ENCODE results near the gene SASH1. TPM values are rescaled to one million over a fixed set of nuclear protein-coding genes. Genes with fewer than 3 reads are reported as not detected.

Gene SASH1
- total RNA-seq, 1 donor from 2014 or later = 15.5 TPM

GRCh38 chr6:148423133-148423532, 80.5 kb downstream of the SASH1 start:
- Mint-ChIP-seq H3K27ac (ENCODE audit: unreplicated experiment) (no peak overlapping the region), H3K27me3 (ENCODE audit: low read depth, unreplicated experiment) (no peaks in the 10 kb centered on the region), H3K4me3 (ENCODE audit: unreplicated experiment) (no peak overlapping the region), H3K4me1 (ENCODE audit: low read depth, unreplicated experiment) (peaks cover 7% of the 10 kb centered on the region), H3K36me3 (ENCODE audit: low read depth, unreplicated experiment) (no peaks in the 10 kb centered on the region), H3K9me3 (ENCODE audit: unreplicated experiment) (no peaks in the 10 kb centered on the region)
- Histone ChIP-seq H3K4me2 (ENCODE audit: low read length) (no peak overlapping the region), H3K27ac (ENCODE audit: low read depth, low read length) (no peak overlapping the region), H4K20me1 (ENCODE audit: insufficient read depth, low read length) (no peaks in the 10 kb centered on the region), H3K36me3 (ENCODE audit: insufficient read depth, low read length) (no peaks in the 10 kb centered on the region), H3K9ac (ENCODE audit: low read length) (no peak overlapping the region), H3K4me3 (ENCODE audit: insufficient read depth, low read depth, low read length) (no peak overlapping the region), H3K79me2 (ENCODE audit: insufficient read depth, low read length) (no peaks in the 10 kb centered on the region), H2AFZ (ENCODE audit: low read depth, low read length) (no peak overlapping the region), H3K9me3 (ENCODE audit: insufficient read depth, low read depth, low read length) (no peaks in the 10 kb centered on the region), H3K4me1 (ENCODE audit: insufficient read depth, low read length) (no peaks in the 10 kb centered on the region), H3K27me3 (ENCODE audit: insufficient read depth, low read length) (no peaks in the 10 kb centered on the region)
- DNase-seq (ENCODE audit: low read depth) = no peak
- FAIRE-seq = no peak
- no peak for TF ChIP-seq EZH2 (IDR thresholded peaks at IDR 0.05; ENCODE audit: insufficient read depth, low read length)
- TF ChIP-seq CTCF (IDR thresholded peaks at IDR 0.05; ENCODE audit: insufficient read depth, low read depth, low read length) = no peak

- Histone ChIP-seq H2AFZ (ENCODE audit: low read depth, low read length) (no peak overlapping the region), H3K79me2 (ENCODE audit: insufficient read depth, low read length) (no peaks in the 10 kb centered on the region), H3K36me3 (ENCODE audit: insufficient read depth, low read length) (no peaks in the 10 kb centered on the region), H3K9ac (ENCODE audit: low read length) (no peak overlapping the region), H3K4me1 (ENCODE audit: insufficient read depth, low read length) (no peaks in the 10 kb centered on the region), H3K27ac (ENCODE audit: low read depth, low read length) (no peak overlapping the region), H3K4me2 (ENCODE audit: low read length) (no peak overlapping the region), H3K27me3 (ENCODE audit: insufficient read depth, low read length) (no peaks in the 10 kb centered on the region), H4K20me1 (ENCODE audit: insufficient read depth, low read length) (no peaks in the 10 kb centered on the region), H3K4me3 (ENCODE audit: insufficient read depth, low read depth, low read length) (no peak overlapping the region), H3K9me3 (ENCODE audit: insufficient read depth, low read depth, low read length) (no peaks in the 10 kb centered on the region)
- DNase-seq (ENCODE audit: low read depth) = no peak
- H3K4me3 Mint-ChIP-seq (ENCODE audit: unreplicated experiment) = no peak overlapping the region
- no peaks in the 10 kb centered on the region for H3K9me3 Mint-ChIP-seq (ENCODE audit: unreplicated experiment)
- H3K36me3 Mint-ChIP-seq (ENCODE audit: low read depth, unreplicated experiment) = no peaks in the 10 kb centered on the region
- TF ChIP-seq CTCF (IDR thresholded peaks at IDR 0.05; ENCODE audit: insufficient read depth, low read depth, low read length) (no peak), EZH2 (IDR thresholded peaks at IDR 0.05; ENCODE audit: insufficient read depth, low read length) (no peak)
- no peak overlapping the region for H3K27ac Mint-ChIP-seq (ENCODE audit: unreplicated experiment)
- peaks cover 7% of the 10 kb centered on the region for H3K4me1 Mint-ChIP-seq (ENCODE audit: low read depth, unreplicated experiment)
- no peak for FAIRE-seq
- H3K27me3 Mint-ChIP-seq (ENCODE audit: low read depth, unreplicated experiment) = no peaks in the 10 kb centered on the region
These were observed 81.1 kb downstream of the SASH1 start for GRCh38 chr6:148423601-148424270.

GRCh38 chr6:148425443-148425842, 82.8 kb downstream of the SASH1 start:
- Mint-ChIP-seq H3K27me3 (ENCODE audit: low read depth, unreplicated experiment) (no peaks in the 10 kb centered on the region), H3K4me3 (ENCODE audit: unreplicated experiment) (no peak overlapping the region), H3K4me1 (ENCODE audit: low read depth, unreplicated experiment) (peaks cover 7% of the 10 kb centered on the region), H3K9me3 (ENCODE audit: unreplicated experiment) (no peaks in the 10 kb centered on the region), H3K36me3 (ENCODE audit: low read depth, unreplicated experiment) (peaks cover 1% of the 10 kb centered on the region), H3K27ac (ENCODE audit: unreplicated experiment) (no peak overlapping the region)
- no peak overlapping the region for H3K4me2 ChIP-seq (ENCODE audit: low read length)
- no peak for DNase-seq (ENCODE audit: low read depth)
- no peak for FAIRE-seq
- H3K27ac ChIP-seq (ENCODE audit: low read depth, low read length) = no peak overlapping the region
- no peaks in the 10 kb centered on the region for H4K20me1 ChIP-seq (ENCODE audit: insufficient read depth, low read length)
- no peaks in the 10 kb centered on the region for H3K79me2 ChIP-seq (ENCODE audit: insufficient read depth, low read length)
- no peak overlapping the region for H2AFZ ChIP-seq (ENCODE audit: low read depth, low read length)
- no peaks in the 10 kb centered on the region for H3K9me3 ChIP-seq (ENCODE audit: insufficient read depth, low read depth, low read length)
- H3K36me3 ChIP-seq (ENCODE audit: insufficient read depth, low read length) = no peaks in the 10 kb centered on the region
- H3K27me3 ChIP-seq (ENCODE audit: insufficient read depth, low read length) = no peaks in the 10 kb centered on the region
- TF ChIP-seq CTCF (IDR thresholded peaks at IDR 0.05; ENCODE audit: insufficient read depth, low read depth, low read length) = no peak
- no peak for TF ChIP-seq EZH2 (IDR thresholded peaks at IDR 0.05; ENCODE audit: insufficient read depth, low read length)
- H3K4me3 ChIP-seq (ENCODE audit: insufficient read depth, low read depth, low read length) = no peak overlapping the region
- no peaks in the 10 kb centered on the region for H3K4me1 ChIP-seq (ENCODE audit: insufficient read depth, low read length)
- no peak overlapping the region for H3K9ac ChIP-seq (ENCODE audit: low read length)

All from astrocyte (in vitro differentiated cells and primary cell).